ENCODE results near the gene CRYAA.

The CRYAA gene

GRCh38 chr21:43193088-43193650 is 24.4 kb downstream of the CRYAA start:
- no peaks in the 10 kb centered on the region for H3K79me1 ChIP-seq (ENCODE audit: low read length)
- H2BK5ac ChIP-seq (ENCODE audit: low read length) = no peak overlapping the region
- no peak overlapping the region for H3K4me2 ChIP-seq (ENCODE audit: low read length)
- H3K23ac ChIP-seq (ENCODE audit: low read length) = no peak overlapping the region
- no peak overlapping the region for H2BK15ac ChIP-seq (replicated peaks; ENCODE audit: low read depth)
- H3K79me2 ChIP-seq (ENCODE audit: control insufficient read depth, insufficient read depth, low read length) = no peaks in the 10 kb centered on the region
- H3K9ac ChIP-seq (ENCODE audit: low read length) = no peak overlapping the region
- H3K27me3 ChIP-seq (ENCODE audit: insufficient read depth, low read length, poor library complexity) = no peaks in the 10 kb centered on the region
- no peak overlapping the region for H2AK5ac ChIP-seq (ENCODE audit: low read length)
- no peak overlapping the region for H3K4me3 ChIP-seq (ENCODE audit: low read length)
- H4K5ac ChIP-seq (ENCODE audit: low read length) = no peak overlapping the region
- no peak overlapping the region for H3K18ac ChIP-seq (ENCODE audit: low read length)
- H2BK120ac ChIP-seq (ENCODE audit: low read depth, low read length) = no peak overlapping the region
- no peak overlapping the region for H3K56ac ChIP-seq (ENCODE audit: low read length)
- H4K8ac ChIP-seq (ENCODE audit: low read depth, low read length) = no peak overlapping the region
- H3K27ac ChIP-seq (ENCODE audit: low read depth, low read length) = no peak overlapping the region
- H3K36me3 ChIP-seq (ENCODE audit: control insufficient read depth, insufficient read depth, low read length) = no peaks in the 10 kb centered on the region
- H3K4me1 ChIP-seq (ENCODE audit: control insufficient read depth, low read depth, low read length) = no peaks in the 10 kb centered on the region
- DNase-seq = no peak
- WGBS (ENCODE audit: extremely low coverage, insufficient coverage, low lambda C conversion rate) = no CpG with 5 or more reads among the region's 11 CpGs
- no peak overlapping the region for H3K4ac ChIP-seq (ENCODE audit: low read depth, low read length)

DNA sequence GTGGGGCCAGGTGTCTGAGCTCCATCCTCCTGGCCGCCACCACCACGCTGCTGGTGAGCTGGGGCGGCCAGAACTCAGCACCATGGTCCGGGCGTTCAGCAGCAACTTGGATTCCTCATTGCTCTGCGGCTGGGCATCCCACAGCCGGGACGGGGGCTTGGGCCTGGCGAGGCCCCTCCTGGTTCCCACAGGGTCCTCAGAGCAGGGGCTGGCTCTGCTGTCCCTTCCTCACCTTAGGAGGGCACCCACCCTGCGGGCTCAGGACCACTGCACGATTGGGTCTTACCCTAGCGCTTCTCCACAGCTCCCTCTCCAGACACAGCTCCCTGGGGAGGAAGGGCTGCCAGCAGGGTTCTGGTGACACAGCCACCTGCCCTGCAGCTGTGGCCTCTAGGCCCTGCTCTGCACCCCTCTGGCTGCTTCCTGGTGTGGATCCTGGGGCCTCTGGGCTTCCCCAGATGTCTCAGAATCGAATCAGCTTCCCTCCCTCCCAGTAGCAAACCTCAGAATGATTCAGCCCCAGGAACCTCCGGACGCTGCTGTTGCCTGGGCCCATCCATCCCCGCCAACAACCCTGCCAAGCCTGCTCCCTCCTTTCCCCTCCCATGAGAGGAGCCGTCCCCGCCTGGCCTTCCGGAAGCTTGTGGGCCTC is 25.0 kb downstream of the CRYAA start:
- Histone ChIP-seq H3K4me2 (ENCODE audit: low read length) (no peak overlapping the region), H2BK5ac (ENCODE audit: low read length) (no peak overlapping the region), H3K9ac (ENCODE audit: low read length) (no peak overlapping the region), H3K4ac (ENCODE audit: low read depth, low read length) (no peak overlapping the region), H4K5ac (ENCODE audit: low read length) (no peak overlapping the region), H3K36me3 (ENCODE audit: control insufficient read depth, insufficient read depth, low read length) (no peaks in the 10 kb centered on the region), H3K56ac (ENCODE audit: low read length) (no peak overlapping the region), H3K27me3 (ENCODE audit: insufficient read depth, low read length, poor library complexity) (no peaks in the 10 kb centered on the region), H3K4me1 (ENCODE audit: control insufficient read depth, low read depth, low read length) (no peaks in the 10 kb centered on the region), H4K8ac (ENCODE audit: low read depth, low read length) (no peak overlapping the region), H3K4me3 (ENCODE audit: low read length) (no peak overlapping the region), H3K79me1 (ENCODE audit: low read length) (no peaks in the 10 kb centered on the region), H3K23ac (ENCODE audit: low read length) (no peak overlapping the region), H2BK15ac (replicated peaks; ENCODE audit: low read depth) (no peak overlapping the region), H2AK5ac (ENCODE audit: low read length) (no peak overlapping the region), H3K18ac (ENCODE audit: low read length) (no peak overlapping the region), H3K27ac (ENCODE audit: low read depth, low read length) (no peak overlapping the region), H2BK120ac (ENCODE audit: low read depth, low read length) (no peak overlapping the region), H3K79me2 (ENCODE audit: control insufficient read depth, insufficient read depth, low read length) (no peaks in the 10 kb centered on the region)
- DNase-seq = no peak
- WGBS (ENCODE audit: extremely low coverage, insufficient coverage, low lambda C conversion rate) = no CpG with 5 or more reads among the region's 19 CpGs

GRCh38 chr21:43194303-43195120 is 25.7 kb downstream of the CRYAA start:
- no peaks in the 10 kb centered on the region for H3K27me3 ChIP-seq (ENCODE audit: insufficient read depth, low read length, poor library complexity)
- H2AK5ac ChIP-seq (ENCODE audit: low read length) = no peak overlapping the region
- H2BK15ac ChIP-seq (replicated peaks; ENCODE audit: low read depth) = no peak overlapping the region
- H3K4me2 ChIP-seq (ENCODE audit: low read length) = no peak overlapping the region
- peak overlapping the region; percentile 22 for H3K56ac ChIP-seq (ENCODE audit: low read length)
- no peak overlapping the region for H4K5ac ChIP-seq (ENCODE audit: low read length)
- H3K23ac ChIP-seq (ENCODE audit: low read length) = no peak overlapping the region
- H2BK120ac ChIP-seq (ENCODE audit: low read depth, low read length) = no peak overlapping the region
- no CpG with 5 or more reads among the region's 23 CpGs for WGBS (ENCODE audit: extremely low coverage, insufficient coverage, low lambda C conversion rate)
- H4K8ac ChIP-seq (ENCODE audit: low read depth, low read length) = no peak overlapping the region
- DNase-seq = no peak
- no peaks in the 10 kb centered on the region for H3K36me3 ChIP-seq (ENCODE audit: control insufficient read depth, insufficient read depth, low read length)
- no peaks in the 10 kb centered on the region for H3K4me1 ChIP-seq (ENCODE audit: control insufficient read depth, low read depth, low read length)
- H2BK5ac ChIP-seq (ENCODE audit: low read length) = no peak overlapping the region
- no peak overlapping the region for H3K18ac ChIP-seq (ENCODE audit: low read length)
- H3K4me3 ChIP-seq (ENCODE audit: low read length) = no peak overlapping the region
- H3K4ac ChIP-seq (ENCODE audit: low read depth, low read length) = no peak overlapping the region
- no peaks in the 10 kb centered on the region for H3K79me1 ChIP-seq (ENCODE audit: low read length)
- no peak overlapping the region for H3K9ac ChIP-seq (ENCODE audit: low read length)
- no peaks in the 10 kb centered on the region for H3K79me2 ChIP-seq (ENCODE audit: control insufficient read depth, insufficient read depth, low read length)
- H3K27ac ChIP-seq (ENCODE audit: low read depth, low read length) = no peak overlapping the region

GRCh38 chr21:43195121-43196021 is 26.6 kb downstream of the CRYAA start:
- Histone ChIP-seq H3K9ac (ENCODE audit: low read length) (no peak overlapping the region), H4K5ac (ENCODE audit: low read length) (no peak overlapping the region), H3K4me3 (ENCODE audit: low read length) (no peak overlapping the region), H3K4ac (ENCODE audit: low read depth, low read length) (no peak overlapping the region), H3K36me3 (ENCODE audit: control insufficient read depth, insufficient read depth, low read length) (no peaks in the 10 kb centered on the region), H3K79me2 (ENCODE audit: control insufficient read depth, insufficient read depth, low read length) (no peaks in the 10 kb centered on the region), H3K27me3 (ENCODE audit: insufficient read depth, low read length, poor library complexity) (no peaks in the 10 kb centered on the region), H2AK5ac (ENCODE audit: low read length) (no peak overlapping the region), H3K27ac (ENCODE audit: low read depth, low read length) (no peak overlapping the region), H2BK5ac (ENCODE audit: low read length) (no peak overlapping the region), H3K79me1 (ENCODE audit: low read length) (no peaks in the 10 kb centered on the region), H3K23ac (ENCODE audit: low read length) (no peak overlapping the region), H3K56ac (ENCODE audit: low read length) (peak overlapping the region; percentile 22), H3K18ac (ENCODE audit: low read length) (no peak overlapping the region), H3K4me2 (ENCODE audit: low read length) (no peak overlapping the region), H2BK15ac (replicated peaks; ENCODE audit: low read depth) (no peak overlapping the region), H3K4me1 (ENCODE audit: control insufficient read depth, low read depth, low read length) (no peaks in the 10 kb centered on the region), H2BK120ac (ENCODE audit: low read depth, low read length) (no peak overlapping the region), H4K8ac (ENCODE audit: low read depth, low read length) (no peak overlapping the region)
- WGBS (ENCODE audit: extremely low coverage, insufficient coverage, low lambda C conversion rate) = no CpG with 5 or more reads among the region's 32 CpGs
- DNase-seq = no peak

DNA sequence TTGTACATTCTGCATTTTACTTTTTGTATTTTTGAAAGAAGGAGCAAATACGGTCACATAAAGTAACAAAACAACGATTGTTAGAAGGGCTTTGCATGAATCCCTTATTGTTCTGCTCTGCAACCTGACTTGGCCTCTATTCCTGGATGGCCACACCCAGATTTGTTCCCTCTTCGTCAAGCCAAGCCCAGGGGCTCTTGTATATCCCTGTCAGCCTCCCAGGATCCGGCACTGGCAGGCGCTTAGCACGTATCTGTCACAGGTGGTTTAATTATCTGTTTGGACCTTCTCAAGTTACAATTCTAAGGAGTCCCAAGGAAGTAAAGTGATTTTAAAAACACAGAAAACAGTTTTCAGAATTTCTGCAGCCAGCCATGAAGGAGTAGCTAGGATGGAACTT is 28.0 kb downstream of the CRYAA start:
- H4K5ac ChIP-seq (ENCODE audit: low read length) = no peak overlapping the region
- H2BK15ac ChIP-seq (replicated peaks; ENCODE audit: low read depth) = no peak overlapping the region
- no peaks in the 10 kb centered on the region for H3K27me3 ChIP-seq (ENCODE audit: insufficient read depth, low read length, poor library complexity)
- no peak overlapping the region for H3K27ac ChIP-seq (ENCODE audit: low read depth, low read length)
- H3K4me1 ChIP-seq (ENCODE audit: control insufficient read depth, low read depth, low read length) = no peaks in the 10 kb centered on the region
- no CpG with 5 or more reads among the region's 6 CpGs for WGBS (ENCODE audit: extremely low coverage, insufficient coverage, low lambda C conversion rate)
- no peaks in the 10 kb centered on the region for H3K79me2 ChIP-seq (ENCODE audit: control insufficient read depth, insufficient read depth, low read length)
- DNase-seq = no peak
- no peak overlapping the region for H2BK120ac ChIP-seq (ENCODE audit: low read depth, low read length)
- no peak overlapping the region for H4K8ac ChIP-seq (ENCODE audit: low read depth, low read length)
- H3K9ac ChIP-seq (ENCODE audit: low read length) = no peak overlapping the region
- no peak overlapping the region for H3K4me2 ChIP-seq (ENCODE audit: low read length)
- H2AK5ac ChIP-seq (ENCODE audit: low read length) = no peak overlapping the region
- no peaks in the 10 kb centered on the region for H3K79me1 ChIP-seq (ENCODE audit: low read length)
- no peak overlapping the region for H2BK5ac ChIP-seq (ENCODE audit: low read length)
- no peak overlapping the region for H3K4me3 ChIP-seq (ENCODE audit: low read length)
- H3K36me3 ChIP-seq (ENCODE audit: control insufficient read depth, insufficient read depth, low read length) = no peaks in the 10 kb centered on the region
- no peak overlapping the region for H3K18ac ChIP-seq (ENCODE audit: low read length)
- H3K56ac ChIP-seq (ENCODE audit: low read length) = no peak overlapping the region
- H3K4ac ChIP-seq (ENCODE audit: low read depth, low read length) = no peak overlapping the region
- H3K23ac ChIP-seq (ENCODE audit: low read length) = no peak overlapping the region

Measured in mesendoderm (in vitro differentiated cells).